CD14-positive monocyte (primary cell): ENCODE results near the gene LHX4. TPM values are rescaled to one million over a fixed set of nuclear protein-coding genes. Genes with fewer than 3 reads are reported as not detected.

Experiments
- DNase-seq, 3 donors: peaks; one replicate each; pipeline ENCODE4 v3.0.0-alpha.2; 2011 to 2022
- H2AFZ ChIP-seq: 2 replicates; pipeline ENCODE4 v1.6.0; 2012; ENCODE audit warnings: mild to moderate bottlenecking, low read depth, low read length, inconsistent platforms; ENCODE audit not compliant: insufficient read depth, poor library complexity, severe bottlenecking
- H3K27ac ChIP-seq, 2 donors: 1 replicate in 1 of 2; 2 replicates in 1 of 2; pipeline ENCODE4 v1.5.1; 2012 to 2013; ENCODE audit warnings: low read length in 2 of 2, control low read depth in 1 of 2, inconsistent platforms in 1 of 2, low read depth in 1 of 2, mild to moderate bottlenecking in 1 of 2
- H3K27me3 ChIP-seq, 2 donors: one replicate each; pipeline versions ENCODE4 v1.6.0 to v1.6.1; 2011 to 2013; ENCODE audit warnings: low read length in 2 of 2; ENCODE audit not compliant: control insufficient read depth in 2 of 2, insufficient read depth in 2 of 2
- H3K36me3 ChIP-seq, 2 donors: replicated peaks in 1 of 2; 1 replicate in 1 of 2; 2 replicates in 1 of 2; pipeline versions ENCODE4 v1.5.1 to v1.6.1; 2012 to 2013; ENCODE audit warnings: low read length in 2 of 2, control low read depth in 1 of 2, inconsistent platforms in 1 of 2, mild to moderate bottlenecking in 1 of 2; ENCODE audit not compliant: insufficient read depth in 2 of 2, control insufficient read depth in 1 of 2
- H3K4me1 ChIP-seq, 2 donors: 1 replicate in 1 of 2; 2 replicates in 1 of 2; pipeline versions ENCODE4 v1.5.1 to v1.6.1; 2012 to 2013; ENCODE audit warnings: low read length in 2 of 2, control low read depth in 1 of 2, inconsistent platforms in 1 of 2, mild to moderate bottlenecking in 1 of 2, moderate library complexity in 1 of 2; ENCODE audit not compliant: insufficient read depth in 2 of 2, control insufficient read depth in 1 of 2
- H3K4me2 ChIP-seq: replicated peaks from 2 replicates; pipeline ENCODE3; 2012; ENCODE audit warnings: low read length, moderate library complexity, mild to moderate bottlenecking; ENCODE audit not compliant: poor library complexity, severe bottlenecking; ENCODE audit errors: extremely low read depth
- H3K4me3 ChIP-seq, 3 experiments: fragments of 200-600 bp in 1 of 3; sonication (generic) in 1 of 3; replicated peaks in 1 of 3; 1 replicate in 2 of 3; 2 replicates in 1 of 3; pipeline ENCODE4 v1.5.1; 2011 to 2013; ENCODE audit warnings: low read length in 3 of 3, mild to moderate bottlenecking in 3 of 3, control low read depth in 2 of 3, low read depth in 2 of 3, inconsistent platforms in 1 of 3, moderate library complexity in 1 of 3
- H3K79me2 ChIP-seq: 2 replicates; pipeline ENCODE4 v1.6.0; 2012; ENCODE audit warnings: mild to moderate bottlenecking, control low read depth, inconsistent platforms, low read length, moderate library complexity; ENCODE audit not compliant: insufficient read depth
- H3K9ac ChIP-seq: 2 replicates; pipeline ENCODE4 v1.6.0; 2017; ENCODE audit warnings: low read length, mild to moderate bottlenecking; ENCODE audit not compliant: insufficient read depth, poor library complexity, severe bottlenecking
- H3K9me3 ChIP-seq, 2 donors: replicated peaks in 1 of 2; 1 replicate in 1 of 2; 2 replicates in 1 of 2; pipeline versions ENCODE4 v1.5.1 to v1.6.1; 2012 to 2013; ENCODE audit warnings: low read length in 2 of 2, control low read depth in 1 of 2; ENCODE audit not compliant: control insufficient read depth in 1 of 2, insufficient read depth in 1 of 2
- H4K20me1 ChIP-seq: 2 replicates; pipeline ENCODE4 v1.6.0; 2012; ENCODE audit warnings: mild to moderate bottlenecking, low read length, control low read depth, moderate library complexity; ENCODE audit not compliant: insufficient read depth
- H3K27ac Mint-ChIP-seq, 7 donors: one replicate each; pipeline ENCODE4 v1.8.0; 2020; ENCODE audit warnings: mild to moderate bottlenecking in 7 of 7, mixed read lengths in 7 of 7, moderate library complexity in 6 of 7, inconsistent platforms in 2 of 7
- H3K27me3 Mint-ChIP-seq, 3 donors: one replicate each; pipeline ENCODE4 v1.8.0; 2021 to 2022; ENCODE audit warnings: low read depth in 3 of 3, mild to moderate bottlenecking in 3 of 3, mixed read lengths in 3 of 3, moderate library complexity in 3 of 3, inconsistent platforms in 1 of 3
- H3K36me3 Mint-ChIP-seq, 2 donors: one replicate each; pipeline ENCODE4 v1.8.0; 2020; ENCODE audit warnings: mixed read lengths in 2 of 2, inconsistent platforms in 1 of 2, mild to moderate bottlenecking in 1 of 2
- H3K4me1 Mint-ChIP-seq: one replicate; pipeline ENCODE4 v1.8.0; 2020; ENCODE audit warnings: mild to moderate bottlenecking, mixed read lengths
- H3K4me3 Mint-ChIP-seq, 2 donors: one replicate each; pipeline ENCODE4 v1.8.0; 2020; ENCODE audit warnings: mild to moderate bottlenecking in 2 of 2, mixed read lengths in 2 of 2, moderate library complexity in 1 of 2
- H3K9me3 Mint-ChIP-seq, 7 donors: one replicate each; pipeline ENCODE4 v1.8.0; 2020 to 2022; ENCODE audit warnings: mixed read lengths in 7 of 7, mild to moderate bottlenecking in 6 of 7, moderate library complexity in 6 of 7, inconsistent platforms in 2 of 7
- WGBS: methylation state at CpG from one replicate; pipeline ENCODE4 v1.1.5; 2013; ENCODE audit warnings: missing lambda C conversion rate; ENCODE audit not compliant: insufficient coverage; 5-methylcytosine and 5-hydroxymethylcytosine counted together
- intact Hi-C, 2 donors: fragments of 100-400 bp; cut with micrococcal nuclease; formaldehyde crosslinking; loops; one replicate each; pipeline versions ENCODE4 v1.15.0 to v1.15.1; 2023
- polyA plus RNA-seq, 3 donors: library from polyadenylated mRNA; depleted of rRNA in 1 of 3; unstranded in 2 of 3; stranded (reverse) in 1 of 3; fragments of 300-500 nt in 2 of 3; fragments of >200 nt in 1 of 3; fragmentation: Illumina TruSeq in 2 of 3; gene quantifications; 1 replicate in 2 of 3; 2 replicates in 1 of 3; pipeline ENCODE4 v1.2.3, GENCODE V29; 2012 to 2021
- TF ChIP-seq, protein P1 (sequence below): fragments of 200-600 bp; IDR thresholded peaks from one replicate; pipeline ENCODE4 v1.8.0; 2022; ENCODE audit warnings: antibody characterized with exemption, mild to moderate bottlenecking

LHX4 gene
- polyA plus RNA-seq, 3 donors = not detected

DNA sequence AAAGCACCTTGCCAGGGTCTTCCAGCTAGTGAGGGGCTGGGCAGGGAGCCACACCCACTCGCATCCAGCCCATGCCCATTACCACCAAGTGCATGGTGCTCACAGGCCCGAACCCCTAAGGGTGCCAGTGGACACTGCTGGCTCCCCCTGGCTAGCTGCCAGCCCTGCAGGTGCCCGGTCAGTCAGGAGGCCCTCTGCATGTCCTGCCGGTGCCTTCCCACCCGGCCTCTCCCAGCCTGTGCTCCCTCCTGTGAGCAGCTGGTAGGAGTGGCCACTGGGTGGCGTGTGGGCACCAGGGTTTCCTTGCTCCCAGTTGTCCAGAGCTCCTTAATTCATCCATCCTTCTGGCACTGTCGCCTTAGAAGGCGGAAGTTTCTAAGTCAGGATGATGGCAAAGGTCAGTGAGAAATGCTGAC, 42.0 kb upstream of the LHX4 start:
- H3K9me3 ChIP-seq = no peaks in the 10 kb centered on the region
- DNase-seq = no peak
- TF ChIP-seq, protein P1, sequence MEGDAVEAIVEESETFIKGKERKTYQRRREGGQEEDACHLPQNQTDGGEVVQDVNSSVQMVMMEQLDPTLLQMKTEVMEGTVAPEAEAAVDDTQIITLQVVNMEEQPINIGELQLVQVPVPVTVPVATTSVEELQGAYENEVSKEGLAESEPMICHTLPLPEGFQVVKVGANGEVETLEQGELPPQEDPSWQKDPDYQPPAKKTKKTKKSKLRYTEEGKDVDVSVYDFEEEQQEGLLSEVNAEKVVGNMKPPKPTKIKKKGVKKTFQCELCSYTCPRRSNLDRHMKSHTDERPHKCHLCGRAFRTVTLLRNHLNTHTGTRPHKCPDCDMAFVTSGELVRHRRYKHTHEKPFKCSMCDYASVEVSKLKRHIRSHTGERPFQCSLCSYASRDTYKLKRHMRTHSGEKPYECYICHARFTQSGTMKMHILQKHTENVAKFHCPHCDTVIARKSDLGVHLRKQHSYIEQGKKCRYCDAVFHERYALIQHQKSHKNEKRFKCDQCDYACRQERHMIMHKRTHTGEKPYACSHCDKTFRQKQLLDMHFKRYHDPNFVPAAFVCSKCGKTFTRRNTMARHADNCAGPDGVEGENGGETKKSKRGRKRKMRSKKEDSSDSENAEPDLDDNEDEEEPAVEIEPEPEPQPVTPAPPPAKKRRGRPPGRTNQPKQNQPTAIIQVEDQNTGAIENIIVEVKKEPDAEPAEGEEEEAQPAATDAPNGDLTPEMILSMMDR = no peak
- no peaks in the 10 kb centered on the region for H3K4me1 ChIP-seq
- H3K36me3 ChIP-seq = peaks cover 96 to 99% of the 10 kb centered on the region in 2 donors
- H3K27ac Mint-ChIP-seq = no peak overlapping the region
- no peaks in the 10 kb centered on the region for H3K27me3 Mint-ChIP-seq
- H3K36me3 Mint-ChIP-seq = peaks cover 96 to 100% of the 10 kb centered on the region in 2 donors
- no peak overlapping the region for H3K27ac ChIP-seq
- no peak overlapping the region for H3K4me2 ChIP-seq
- H2AFZ ChIP-seq = no peak overlapping the region
- no peaks in the 10 kb centered on the region for H3K9me3 Mint-ChIP-seq
- H3K4me3 ChIP-seq = no peak overlapping the region
- no peak overlapping the region for H3K9ac ChIP-seq
- H3K4me1 Mint-ChIP-seq = peaks cover 4% of the 10 kb centered on the region
- intact Hi-C loops = no loop called here
- WGBS = 76% methylated on average over 8 of the region's 8 CpGs
- no peak overlapping the region for H3K4me3 Mint-ChIP-seq
- no peaks in the 10 kb centered on the region for H3K79me2 ChIP-seq
- no peaks in the 10 kb centered on the region for H3K27me3 ChIP-seq
- H4K20me1 ChIP-seq = peaks cover 4% of the 10 kb centered on the region

- TF ChIP-seq, protein P1 = no peak
- H3K9me3 Mint-ChIP-seq = no peaks in the 10 kb centered on the region
Observed at GRCh38 chr1:180188684-180189175, 41.3 kb upstream of the LHX4 start.

More at GRCh38 chr1:180188684-180189175, 41.3 kb upstream of the LHX4 start:
- Histone ChIP-seq H4K20me1 (peaks cover 4% of the 10 kb centered on the region), H3K9me3 (no peaks in the 10 kb centered on the region), H3K36me3 (peaks cover 95 to 99% of the 10 kb centered on the region in 2 donors), H3K79me2 (no peaks in the 10 kb centered on the region), H3K27ac (no peak overlapping the region), H3K4me3 (no peak overlapping the region), H3K27me3 (no peaks in the 10 kb centered on the region), H3K4me2 (no peak overlapping the region), H3K9ac (no peak overlapping the region), H2AFZ (no peak overlapping the region), H3K4me1 (no peaks in the 10 kb centered on the region)
- peaks cover 96 to 100% of the 10 kb centered on the region in 2 donors for H3K36me3 Mint-ChIP-seq
- no peak overlapping the region for H3K4me3 Mint-ChIP-seq
- H3K4me1 Mint-ChIP-seq = peaks cover 4% of the 10 kb centered on the region
- WGBS = 100% methylated on average over 3 of the region's 8 CpGs
- H3K27me3 Mint-ChIP-seq = no peaks in the 10 kb centered on the region
- no peak for DNase-seq
- intact Hi-C loops = no loop called here
- no peak overlapping the region for H3K27ac Mint-ChIP-seq
